ENCODE results near the gene CLEC18A.
"Not testable (repeated sequence)": the region's sequence is repeated elsewhere in the genome, so short reads cannot be mapped to it uniquely, and the experiment has no call there.

Gene CLEC18A

DNA sequence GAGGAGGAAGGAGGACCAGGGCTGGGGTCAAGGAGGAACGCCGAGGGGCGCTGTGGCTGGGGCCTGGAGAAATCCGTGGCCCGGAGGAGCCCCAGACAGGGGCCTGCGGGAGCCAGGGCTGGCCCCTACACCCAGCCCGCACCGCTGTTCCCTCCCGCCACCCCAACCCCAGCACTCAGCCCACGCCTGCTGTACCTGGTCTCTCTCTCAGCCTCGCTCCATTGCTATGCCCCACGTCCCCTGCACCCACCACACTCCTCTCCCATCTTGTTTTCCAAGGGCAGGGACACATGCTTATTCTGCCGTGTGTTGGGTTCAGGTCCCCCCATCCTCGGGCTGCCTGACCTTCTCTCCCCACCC lies 518 bp downstream of the CLEC18A start:
- DNase-seq (ENCODE audit: low read depth in 2 of 2) = not testable (repeated sequence)

DNA sequence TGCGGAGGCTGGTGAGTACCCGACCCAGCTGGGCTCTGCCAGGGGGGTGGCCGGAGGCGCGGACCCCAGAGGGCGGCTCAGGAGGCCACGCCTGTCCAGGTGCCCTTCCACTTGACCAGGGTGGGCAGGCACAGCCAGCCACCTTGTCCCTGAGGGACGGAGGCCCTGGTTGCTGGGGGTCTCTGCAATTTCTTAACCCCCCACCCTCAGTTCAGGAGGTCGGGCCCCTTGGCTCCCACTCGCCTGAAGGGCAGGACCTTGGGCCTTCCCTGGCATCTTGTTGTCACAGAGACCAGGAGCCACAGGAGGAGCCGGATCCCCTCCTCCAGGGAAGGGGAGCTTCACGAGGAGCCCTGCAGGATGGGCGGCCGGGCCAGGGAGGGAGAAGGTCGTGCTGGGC lies 982 bp downstream of the CLEC18A start:
- DNase-seq (ENCODE audit: low read depth in 2 of 2) = not testable (repeated sequence)

DNA sequence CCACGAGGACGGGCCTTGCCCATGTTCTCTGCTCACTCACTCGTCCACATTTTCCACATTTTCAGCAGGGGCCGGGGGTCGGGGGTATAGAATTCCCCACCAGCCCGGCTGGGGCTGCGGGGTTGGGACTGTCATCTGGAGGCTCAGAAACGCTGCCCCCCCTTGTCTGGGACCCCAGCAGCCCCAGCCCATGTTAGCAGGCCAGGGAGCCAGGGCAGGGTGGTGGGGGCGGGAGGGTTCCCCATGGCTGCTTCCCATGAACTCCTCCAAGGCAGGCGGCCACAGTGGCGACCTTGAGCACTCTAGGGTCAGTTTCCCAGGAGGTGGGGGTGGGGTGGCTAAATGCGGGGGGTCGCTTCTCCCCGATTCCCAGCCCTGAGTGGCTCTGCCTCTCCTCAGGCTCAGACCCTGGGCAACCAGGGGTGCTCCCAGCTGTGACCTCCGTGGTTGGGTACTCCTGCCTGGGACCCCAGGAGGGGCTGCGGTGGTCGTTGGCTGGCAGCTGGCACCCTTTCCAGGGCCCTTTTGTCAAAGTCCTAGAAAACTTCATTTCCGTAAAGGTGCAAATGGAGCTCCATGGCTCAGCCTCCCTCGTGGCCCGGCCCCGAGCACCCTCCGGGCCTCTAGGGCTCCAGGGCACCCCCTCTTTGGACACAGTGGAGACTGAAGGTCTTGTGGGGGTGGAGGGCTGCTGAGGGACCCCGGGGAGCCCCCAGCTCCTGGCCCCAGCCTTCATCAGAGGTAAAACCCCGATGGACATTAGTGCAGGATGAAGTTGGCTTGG lies 1.6 kb downstream of the CLEC18A start:
- not testable (repeated sequence) for DNase-seq (ENCODE audit: low read depth in 2 of 2)

- DNase-seq (ENCODE audit: low read depth in 2 of 2) = not testable (repeated sequence)
Observed at GRCh38 chr16:69954241-69954640, 3.1 kb downstream of the CLEC18A start.

DNA sequence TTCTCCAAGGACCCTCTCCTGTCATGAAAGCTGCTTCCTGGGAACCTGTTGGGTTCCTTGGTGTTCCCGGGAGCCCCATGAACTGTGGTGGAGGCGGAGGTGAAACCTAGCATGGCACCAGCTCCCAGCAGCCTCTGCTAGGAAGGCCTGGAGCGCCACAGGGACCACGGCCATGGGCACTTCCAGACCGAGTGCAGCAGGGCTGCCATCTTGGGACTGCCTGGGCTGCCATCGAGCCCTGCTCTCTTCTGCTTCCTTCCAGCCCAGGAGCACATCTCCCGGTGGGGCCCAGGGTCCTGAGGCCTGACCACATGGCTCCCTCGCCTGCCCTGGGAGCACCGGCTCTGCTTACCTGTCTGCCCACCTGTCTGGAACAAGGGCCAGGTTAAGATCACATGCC lies 12.2 kb downstream of the CLEC18A start:
- DNase-seq (ENCODE audit: low read depth in 2 of 2) = not testable (repeated sequence)

GRCh38 chr16:69964960-69965660 lies 14.0 kb downstream of the CLEC18A start:
- DNase-seq (ENCODE audit: low read depth in 2 of 2) = not testable (repeated sequence)

DNA sequence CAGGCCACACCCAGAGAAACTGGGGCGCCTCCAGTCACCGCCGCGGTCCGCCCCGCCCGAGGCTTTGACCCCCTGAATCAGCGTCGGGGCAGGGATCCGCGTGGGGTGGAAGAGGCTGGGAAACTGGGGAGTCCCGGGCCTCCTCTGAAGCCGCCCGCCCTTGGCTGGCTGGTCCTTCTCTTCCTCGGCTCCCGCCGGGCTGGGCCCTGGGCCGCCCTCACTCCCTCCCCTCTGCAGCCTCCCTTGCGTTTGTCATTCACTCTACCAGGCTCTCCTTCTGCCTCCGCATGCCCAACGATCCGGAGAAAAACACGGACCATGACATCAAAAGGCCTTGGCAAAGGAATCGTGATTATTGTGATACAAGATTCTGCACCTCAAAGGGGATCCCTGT lies 14.5 kb downstream of the CLEC18A start:
- DNase-seq (ENCODE audit: low read depth in 2 of 2) = not testable (repeated sequence)

DNA sequence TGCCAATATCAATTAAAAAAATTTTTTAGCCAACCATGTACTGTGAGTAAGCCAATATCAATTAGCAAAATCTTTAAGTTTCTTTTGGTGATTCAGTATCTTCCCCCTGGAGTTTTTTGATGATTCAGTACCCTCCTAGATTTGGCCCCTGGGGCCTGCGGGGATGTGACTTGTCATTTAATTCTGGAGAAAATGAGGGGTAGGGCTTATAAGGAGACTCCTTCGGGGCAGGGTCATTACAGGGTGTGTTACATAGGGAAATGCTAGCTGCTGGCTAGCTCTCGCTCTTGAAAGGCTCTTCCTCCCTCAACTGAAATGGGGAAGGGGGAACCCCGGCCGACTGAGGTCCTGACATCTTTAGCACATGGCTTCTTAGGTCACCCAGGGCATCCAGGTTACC lies 16.6 kb downstream of the CLEC18A start:
- DNase-seq (ENCODE audit: low read depth in 2 of 2) = not testable (repeated sequence)

DNA sequence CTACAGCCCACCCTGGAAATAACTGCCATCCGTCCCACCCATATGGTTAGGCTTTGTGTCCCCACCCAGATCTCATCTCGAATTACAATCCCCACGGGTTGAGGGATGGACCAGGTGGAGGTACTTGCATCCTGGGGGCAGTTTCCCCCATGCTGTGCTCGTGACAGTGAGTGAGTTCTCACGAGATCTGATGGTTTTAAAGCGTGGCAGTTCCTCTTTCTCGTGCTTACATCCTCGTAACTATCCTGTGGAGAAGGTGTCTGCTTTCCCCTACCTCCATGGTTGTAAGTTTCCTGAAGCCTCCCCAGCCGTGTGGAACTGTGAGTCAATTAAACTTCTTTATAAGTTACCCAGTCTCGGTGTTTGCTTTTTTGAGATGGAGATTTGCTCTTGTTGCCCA lies 17.0 kb downstream of the CLEC18A start:
- DNase-seq (ENCODE audit: low read depth in 2 of 2) = not testable (repeated sequence)

- DNase-seq (ENCODE audit: low read depth in 2 of 2) = not testable (repeated sequence)
Observed at GRCh38 chr16:69969657-69970056, 18.5 kb downstream of the CLEC18A start.

DNA sequence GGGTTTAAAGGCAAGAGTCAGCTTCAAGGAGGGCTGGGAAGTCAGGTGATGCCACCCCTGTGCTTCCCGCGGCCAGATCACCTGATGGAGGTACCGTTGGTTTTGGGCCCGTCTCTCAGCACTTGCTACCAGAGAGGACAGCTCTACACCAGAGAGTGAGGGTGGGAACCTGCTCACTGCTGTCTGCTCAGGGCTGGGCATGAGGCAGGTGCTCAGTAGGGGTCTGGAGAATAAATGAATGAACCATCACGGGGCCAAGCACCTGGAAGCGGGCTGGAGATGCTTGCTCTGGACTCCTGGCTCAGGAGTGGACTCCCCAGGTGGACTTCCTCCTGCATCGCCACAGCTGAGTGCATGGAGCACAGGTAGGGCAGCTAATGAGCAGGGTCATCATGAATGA lies 21.0 kb downstream of the CLEC18A start:
- not testable (repeated sequence) for DNase-seq (ENCODE audit: low read depth in 2 of 2)

DNA sequence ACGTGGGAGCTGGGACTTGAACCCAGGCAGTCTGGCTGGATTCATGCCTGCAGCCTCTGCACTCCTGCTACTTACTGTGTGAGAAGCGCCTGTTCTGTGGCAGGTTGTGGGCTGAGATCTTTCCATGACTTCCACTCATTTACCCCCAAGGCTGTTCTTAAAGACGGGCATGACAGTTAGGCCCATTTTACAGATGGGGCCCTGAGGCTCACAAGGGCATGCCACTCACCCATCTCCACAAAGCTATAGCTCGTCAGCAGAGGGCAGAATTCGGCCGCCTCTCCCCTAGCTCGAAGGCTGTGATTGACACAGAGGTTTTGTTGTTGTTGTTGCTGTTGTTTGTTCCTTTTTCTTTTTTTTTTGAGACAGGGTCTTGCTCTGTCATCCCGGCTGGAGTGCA lies 21.8 kb downstream of the CLEC18A start:
- not testable (repeated sequence) for DNase-seq (ENCODE audit: low read depth in 2 of 2)

GRCh38 chr16:69985196-69985595 lies 34.1 kb downstream of the CLEC18A start:
- DNase-seq (ENCODE audit: low read depth in 2 of 2) = not testable (repeated sequence)

DNA sequence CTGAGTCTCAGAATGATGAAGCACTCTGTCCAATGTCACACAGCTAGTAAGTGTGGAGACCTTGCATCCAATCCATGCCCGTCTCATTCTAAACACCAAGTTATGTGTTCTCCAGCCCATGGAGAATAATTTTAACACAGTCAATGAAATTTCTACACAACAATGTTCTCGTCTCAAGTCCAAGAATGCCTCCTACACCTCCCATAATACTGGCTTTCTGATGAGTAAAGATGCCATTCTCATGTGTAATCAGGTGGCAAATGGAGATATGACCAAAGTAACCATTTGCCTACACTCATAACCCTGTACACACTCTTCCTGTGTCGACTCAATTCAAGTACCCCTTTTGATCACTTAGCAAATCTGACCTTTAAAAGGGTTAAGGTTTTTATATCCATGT lies 46.8 kb downstream of the CLEC18A start:
- not testable (repeated sequence) for DNase-seq (ENCODE audit: low read depth in 2 of 2)

DNA sequence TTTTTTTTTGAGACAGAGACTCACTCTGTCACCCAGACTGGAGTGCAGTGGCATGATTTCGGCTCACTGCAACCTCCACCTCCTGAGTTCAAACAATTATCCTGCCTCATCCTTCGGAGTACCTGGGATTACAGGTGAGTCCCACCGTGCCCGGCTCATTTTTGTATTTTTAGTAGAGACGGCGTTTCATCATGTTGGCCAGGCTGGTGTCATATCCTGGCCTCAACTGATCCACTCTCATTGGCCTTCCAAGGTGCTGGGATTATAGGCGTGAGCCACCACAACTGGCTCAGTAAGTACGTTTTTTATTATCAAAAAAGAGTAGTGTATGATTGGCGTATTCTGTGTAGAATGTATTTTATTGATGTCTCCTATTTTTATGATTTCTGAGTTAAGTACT lies 48.7 kb downstream of the CLEC18A start:
- DNase-seq (ENCODE audit: low read depth in 2 of 2) = not testable (repeated sequence)

- DNase-seq (ENCODE audit: low read depth in 2 of 2) = not testable (repeated sequence)
Observed at GRCh38 chr16:70003511-70003910, 52.4 kb downstream of the CLEC18A start.

DNA sequence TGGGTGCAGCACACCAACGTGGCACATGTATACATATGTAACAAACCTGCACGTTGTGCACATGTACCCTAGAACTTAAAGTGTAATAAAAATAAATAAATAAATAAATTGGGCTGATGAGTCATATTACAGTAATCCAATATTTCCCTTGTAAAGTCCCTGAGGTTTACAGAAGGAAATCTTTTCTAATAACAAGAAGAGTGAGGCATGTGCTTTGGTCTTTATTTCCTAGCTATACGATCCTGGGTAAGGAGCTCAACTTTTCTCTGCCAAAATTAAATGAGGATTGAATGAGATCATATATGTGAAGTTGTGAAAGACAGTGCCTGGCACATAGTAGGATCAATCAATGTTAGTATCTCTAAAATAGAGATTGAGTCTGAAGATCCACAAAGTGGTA lies 57.5 kb downstream of the CLEC18A start:
- DNase-seq (ENCODE audit: low read depth in 2 of 2) = not testable (repeated sequence)

DNA sequence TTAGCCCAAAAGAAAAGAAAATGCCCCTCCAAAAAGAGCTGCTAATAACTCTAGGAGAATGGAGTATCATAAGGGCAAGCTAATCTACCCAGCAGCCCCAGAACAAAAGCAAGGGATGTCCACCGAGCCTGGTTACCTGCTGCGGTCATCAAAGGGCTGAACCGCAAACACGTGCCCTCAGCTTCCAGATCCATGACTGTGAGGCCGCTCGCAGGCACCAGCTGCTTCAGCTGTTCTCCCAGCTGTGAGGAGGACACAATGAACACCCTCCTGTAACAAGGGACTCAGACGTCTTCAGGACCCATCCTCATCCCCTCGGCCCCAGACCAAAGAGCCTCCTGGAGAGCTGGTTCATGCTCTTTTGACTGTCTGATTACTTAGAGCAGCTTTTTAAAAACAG lies 59.5 kb downstream of the CLEC18A start:
- not testable (repeated sequence) for DNase-seq (ENCODE audit: low read depth in 2 of 2)

GRCh38 chr16:70011120-70011519 lies 60.0 kb downstream of the CLEC18A start:
- DNase-seq (ENCODE audit: low read depth in 2 of 2) = not testable (repeated sequence)

GRCh38 chr16:70012354-70012753 lies 61.2 kb downstream of the CLEC18A start:
- not testable (repeated sequence) for DNase-seq (ENCODE audit: low read depth in 2 of 2)

DNA sequence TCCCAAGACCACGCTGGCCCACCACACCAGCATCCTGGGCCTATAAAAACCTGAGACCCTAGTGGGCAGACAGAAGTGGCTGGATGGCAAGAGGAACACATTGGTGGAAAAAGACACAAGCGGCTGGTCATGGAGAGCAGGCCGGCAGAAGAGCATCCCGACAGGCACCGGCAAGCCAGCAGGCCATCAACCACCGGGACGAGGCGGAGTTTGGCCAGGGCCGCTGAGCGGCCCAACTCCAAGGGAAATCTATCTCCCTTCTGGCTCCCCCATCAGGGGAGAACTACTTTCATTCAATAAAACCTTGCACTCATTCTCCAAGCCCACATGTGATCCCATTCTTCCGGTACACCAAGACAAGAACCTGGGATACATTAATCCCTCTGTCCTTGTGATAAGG lies 61.8 kb downstream of the CLEC18A start:
- not testable (repeated sequence) for DNase-seq (ENCODE audit: low read depth in 2 of 2)

All from stimulated activated CD8-positive, alpha-beta memory T cell treated with anti-CD3 and anti-CD28 coated beads, Interleukin-2, amount 100 ng/mL, for 1 hour (primary cell).